Endodermal cell (in vitro differentiated cells): Measurements from ENCODE around the gene TMEM205. TPM values are rescaled to one million over a fixed set of nuclear protein-coding genes. Genes with fewer than 3 reads are reported as not detected.
A peak's percentile ranks its signal among the peaks of the same experiment; 100 is the strongest.

ENCODE experiments used
- DNase-seq: peaks from one replicate; pipeline ENCODE4 v3.0.0-alpha.2; 2017
- H3K27ac ChIP-seq: 2 replicates; pipeline ENCODE4 v1.5.1; 2013; ENCODE audit warnings: mild to moderate bottlenecking, low read depth, low read length, moderate library complexity
- H3K27me3 ChIP-seq: 2 replicates; pipeline ENCODE4 v1.6.1; 2013; ENCODE audit warnings: mild to moderate bottlenecking, low read length, moderate library complexity; ENCODE audit not compliant: insufficient read depth, control insufficient read depth, poor library complexity, severe bottlenecking
- H3K36me3 ChIP-seq: 2 replicates; pipeline ENCODE4 v1.7.0; 2013; ENCODE audit warnings: mild to moderate bottlenecking, low read length, moderate library complexity; ENCODE audit not compliant: control insufficient read depth, insufficient read depth
- H3K4me1 ChIP-seq: one replicate; pipeline ENCODE4 v1.7.0; 2013; ENCODE audit warnings: low read length; ENCODE audit not compliant: control insufficient read depth, insufficient read depth
- H3K4me3 ChIP-seq: 2 replicates; pipeline ENCODE4 v1.5.1; 2013; ENCODE audit warnings: mild to moderate bottlenecking, low read length, moderate library complexity
- H3K9ac ChIP-seq: 2 replicates; pipeline ENCODE4 v1.6.1; 2013; ENCODE audit warnings: mild to moderate bottlenecking, low read length, moderate library complexity; ENCODE audit not compliant: poor library complexity, severe bottlenecking; ENCODE audit errors: extremely low read depth
- H3K9me3 ChIP-seq: 2 replicates; pipeline ENCODE4 v1.6.1; 2013; ENCODE audit warnings: mild to moderate bottlenecking, low read length, moderate library complexity; ENCODE audit not compliant: control insufficient read depth
- H3K27ac Mint-ChIP-seq: 2 replicates; pipeline ENCODE4 v1.8.0; 2020; ENCODE audit warnings: mixed read lengths
- H3K27me3 Mint-ChIP-seq: 2 replicates; pipeline ENCODE4 v1.8.0; 2021; ENCODE audit warnings: mild to moderate bottlenecking, mixed read lengths; ENCODE audit not compliant: insufficient read depth
- H3K36me3 Mint-ChIP-seq: 2 replicates; pipeline ENCODE4 v1.8.0; 2020; ENCODE audit warnings: low read depth, mixed read lengths
- H3K4me1 Mint-ChIP-seq: 2 replicates; pipeline ENCODE4 v1.8.0; 2020; ENCODE audit warnings: mixed read lengths
- H3K4me3 Mint-ChIP-seq: 2 replicates; pipeline ENCODE4 v1.8.0; 2020; ENCODE audit warnings: mild to moderate bottlenecking, moderate library complexity, mixed read lengths
- H3K9me3 Mint-ChIP-seq: 2 replicates; pipeline ENCODE4 v1.8.0; 2020; ENCODE audit warnings: mild to moderate bottlenecking, mixed read lengths
- CTCF ChIP-seq: fragments of 200-600 bp; sonication (generic); conservative IDR thresholded peaks from 2 replicates; pipeline ENCODE4 v1.5.0; 2021; ENCODE audit warnings: antibody characterized with exemption, mild to moderate bottlenecking
- WGBS, 2 experiments: methylation state at CpG; one replicate each; pipeline versions ENCODE4 v1.1.5 to v1.1.7; 2013; ENCODE audit warnings: missing lambda C conversion rate in 2 of 2, mixed read lengths in 1 of 2; ENCODE audit not compliant: insufficient coverage in 1 of 2, insufficient read length in 1 of 2; 5-methylcytosine and 5-hydroxymethylcytosine counted together
- total RNA-seq, 2 donors: library from RNA; stranded (reverse); fragmentation: NEBNext Ultra II Directional in 1 of 2; extraction: Animal tissue kit (Norgen Biotek cat#: 25700) in 1 of 2; gene quantifications; 2 replicates in 1 of 2; 3 replicates in 1 of 2; pipeline ENCODE4 v1.2.1, GENCODE V29; 2021

Gene TMEM205
- total RNA-seq, 2 donors from 2014 or later, result 58.2 to 58.9 TPM

GRCh38 chr19:11374433-11375142 is 28.5 kb upstream of the TMEM205 start, which contains the start of gene SWSAP1:
Gene SWSAP1 (plus strand): TSS chr19:11374666. CDS start chr19:11374681, 15 bp downstream.
- Histone ChIP-seq H3K9me3 (no peaks in the 10 kb centered on the region), H3K27ac (peak within 1 kb of the TSS; percentile 91), H3K4me3 (peak within 1 kb of the TSS; percentile 81), H3K36me3 (peaks cover 13% of the 10 kb centered on the region), H3K27me3 (no peaks in the 10 kb centered on the region), H3K9ac (peak within 1 kb of the TSS; percentile 73), H3K4me1 (peaks cover 4% of the 10 kb centered on the region)
- no peak for TF ChIP-seq CTCF
- Mint-ChIP-seq H3K27me3 (no peaks in the 10 kb centered on the region), H3K4me1 (no peaks in the 10 kb centered on the region), H3K9me3 (no peaks in the 10 kb centered on the region), H3K27ac (no peak within 1 kb of the TSS), H3K4me3 (no peak within 1 kb of the TSS), H3K36me3 (peaks cover 26% of the 10 kb centered on the region)
- peak; percentile 99 for DNase-seq
- 0 to 1% methylated on average over 43 to 44 of the region's 44 CpGs for WGBS, 2 experiments

- Histone ChIP-seq H3K36me3 (peaks cover 13% of the 10 kb centered on the region), H3K9me3 (no peaks in the 10 kb centered on the region), H3K27ac (peak overlapping the region; percentile 91), H3K9ac (no peak overlapping the region), H3K27me3 (no peaks in the 10 kb centered on the region), H3K4me3 (peak overlapping the region; percentile 81), H3K4me1 (peaks cover 4% of the 10 kb centered on the region)
- DNase-seq, result no peak
- H3K4me3 Mint-ChIP-seq, result no peak overlapping the region
- no peak overlapping the region for H3K27ac Mint-ChIP-seq
- H3K36me3 Mint-ChIP-seq, result peaks cover 24% of the 10 kb centered on the region
- WGBS, 2 experiments, result 67 to 79% methylated on average over 7 to 11 of the region's 11 CpGs
- H3K27me3 Mint-ChIP-seq, result no peaks in the 10 kb centered on the region
- no peaks in the 10 kb centered on the region for H3K9me3 Mint-ChIP-seq
- H3K4me1 Mint-ChIP-seq, result no peaks in the 10 kb centered on the region
- TF ChIP-seq CTCF, result no peak
These were observed 27.9 kb upstream of the TMEM205 start for GRCh38 chr19:11373885-11374432.

GRCh38 chr19:11373166-11373884 is 27.3 kb upstream of the TMEM205 start:
- peaks cover 4% of the 10 kb centered on the region for H3K4me1 ChIP-seq
- H3K36me3 ChIP-seq, result peaks cover 9% of the 10 kb centered on the region
- no peaks in the 10 kb centered on the region for H3K9me3 Mint-ChIP-seq
- H3K9me3 ChIP-seq, result no peaks in the 10 kb centered on the region
- peak overlapping the region; percentile 3 for H3K27ac Mint-ChIP-seq
- no peak overlapping the region for H3K4me3 ChIP-seq
- H3K27ac ChIP-seq, result peak overlapping the region; percentile 91
- DNase-seq, result peak; percentile 89
- no peaks in the 10 kb centered on the region for H3K27me3 Mint-ChIP-seq
- H3K4me3 Mint-ChIP-seq, result no peak overlapping the region
- WGBS, 2 experiments, result 35 to 64% methylated on average over 6 to 10 of the region's 10 CpGs
- H3K4me1 Mint-ChIP-seq, result no peaks in the 10 kb centered on the region
- H3K9ac ChIP-seq, result no peak overlapping the region
- no peaks in the 10 kb centered on the region for H3K27me3 ChIP-seq
- peaks cover 19% of the 10 kb centered on the region for H3K36me3 Mint-ChIP-seq
- TF ChIP-seq CTCF, result no peak
